Measurements from ENCODE around the gene ACTN1. TPM values are rescaled to one million over a fixed set of nuclear protein-coding genes. Genes with fewer than 3 reads are reported as not detected.

ACTN1 gene
- total RNA-seq, 4 donors from 2014 or later: 76.8 to 117 (median 94.0) TPM

DNA sequence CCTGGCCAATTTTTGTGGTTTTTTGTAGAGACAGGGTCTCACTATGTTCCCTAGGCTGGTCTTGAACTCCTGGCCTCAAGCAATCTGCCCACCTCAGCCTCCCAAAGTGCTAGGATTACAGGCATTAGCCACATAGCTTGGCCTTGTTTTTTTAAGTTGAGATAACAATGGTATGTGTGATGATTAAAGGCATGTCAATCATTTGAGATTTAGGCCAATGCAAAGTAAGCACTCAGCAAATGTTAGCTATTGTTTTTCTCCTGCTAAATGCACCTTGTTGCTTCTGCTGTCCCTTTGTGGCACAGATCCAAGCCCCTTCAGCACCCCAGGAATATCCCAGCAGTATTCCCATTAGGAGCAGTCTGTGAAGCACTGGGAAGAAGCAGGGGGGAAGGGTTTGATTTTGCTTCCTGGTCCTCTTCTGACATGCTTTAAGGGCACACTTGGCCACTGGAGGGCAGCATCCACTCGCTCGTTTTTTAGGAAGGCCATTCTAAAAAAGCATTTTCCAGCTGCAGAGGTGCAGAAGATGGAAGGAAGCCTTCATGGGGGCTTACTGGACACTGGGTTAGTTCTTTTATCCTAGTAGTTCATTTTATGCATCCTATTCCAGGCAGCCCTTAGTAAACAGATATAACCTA, 116.0 kb downstream of the ACTN1 start:
- H3K4me1 ChIP-seq: no peaks in the 10 kb centered on the region
- no peak for TF ChIP-seq EP300 (IDR thresholded peaks at IDR 0.05)
- TF ChIP-seq POLR2AphosphoS5 (IDR thresholded peaks at IDR 0.05): no peak
- TF ChIP-seq, protein P1, sequence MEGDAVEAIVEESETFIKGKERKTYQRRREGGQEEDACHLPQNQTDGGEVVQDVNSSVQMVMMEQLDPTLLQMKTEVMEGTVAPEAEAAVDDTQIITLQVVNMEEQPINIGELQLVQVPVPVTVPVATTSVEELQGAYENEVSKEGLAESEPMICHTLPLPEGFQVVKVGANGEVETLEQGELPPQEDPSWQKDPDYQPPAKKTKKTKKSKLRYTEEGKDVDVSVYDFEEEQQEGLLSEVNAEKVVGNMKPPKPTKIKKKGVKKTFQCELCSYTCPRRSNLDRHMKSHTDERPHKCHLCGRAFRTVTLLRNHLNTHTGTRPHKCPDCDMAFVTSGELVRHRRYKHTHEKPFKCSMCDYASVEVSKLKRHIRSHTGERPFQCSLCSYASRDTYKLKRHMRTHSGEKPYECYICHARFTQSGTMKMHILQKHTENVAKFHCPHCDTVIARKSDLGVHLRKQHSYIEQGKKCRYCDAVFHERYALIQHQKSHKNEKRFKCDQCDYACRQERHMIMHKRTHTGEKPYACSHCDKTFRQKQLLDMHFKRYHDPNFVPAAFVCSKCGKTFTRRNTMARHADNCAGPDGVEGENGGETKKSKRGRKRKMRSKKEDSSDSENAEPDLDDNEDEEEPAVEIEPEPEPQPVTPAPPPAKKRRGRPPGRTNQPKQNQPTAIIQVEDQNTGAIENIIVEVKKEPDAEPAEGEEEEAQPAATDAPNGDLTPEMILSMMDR (IDR thresholded peaks at IDR 0.05): peak; percentile 32 to 63
- TF ChIP-seq POLR2A (IDR thresholded peaks at IDR 0.05): no peak
- no peaks in the 10 kb centered on the region for H3K36me3 ChIP-seq
- DNase-seq (ENCODE audit: low spot score in 2 of 2): no peak
- no peak overlapping the region for H3K4me3 ChIP-seq
- no peaks in the 10 kb centered on the region for H3K9me3 ChIP-seq
- WGBS: 0% methylated on average over 2 of the region's 2 CpGs
- H3K27ac ChIP-seq: no peak overlapping the region
- no peaks in the 10 kb centered on the region for H3K27me3 ChIP-seq

- Histone ChIP-seq H3K36me3 (no peaks in the 10 kb centered on the region), H3K27me3 (no peaks in the 10 kb centered on the region), H3K9me3 (no peaks in the 10 kb centered on the region), H3K4me3 (no peak overlapping the region), H3K27ac (no peak overlapping the region), H3K4me1 (no peaks in the 10 kb centered on the region)
- no peak for DNase-seq (ENCODE audit: low spot score in 2 of 2)
- 98% methylated on average over 4 of the region's 5 CpGs for WGBS
- no peak for TF ChIP-seq EP300 (IDR thresholded peaks at IDR 0.05)
- no peak for TF ChIP-seq POLR2A (IDR thresholded peaks at IDR 0.05)
- no peak for TF ChIP-seq POLR2AphosphoS5 (IDR thresholded peaks at IDR 0.05)
- TF ChIP-seq, protein P1 (IDR thresholded peaks at IDR 0.05): no peak
Measured at GRCh38 chr14:68860771-68861170, 118.3 kb downstream of the ACTN1 start.

DNA sequence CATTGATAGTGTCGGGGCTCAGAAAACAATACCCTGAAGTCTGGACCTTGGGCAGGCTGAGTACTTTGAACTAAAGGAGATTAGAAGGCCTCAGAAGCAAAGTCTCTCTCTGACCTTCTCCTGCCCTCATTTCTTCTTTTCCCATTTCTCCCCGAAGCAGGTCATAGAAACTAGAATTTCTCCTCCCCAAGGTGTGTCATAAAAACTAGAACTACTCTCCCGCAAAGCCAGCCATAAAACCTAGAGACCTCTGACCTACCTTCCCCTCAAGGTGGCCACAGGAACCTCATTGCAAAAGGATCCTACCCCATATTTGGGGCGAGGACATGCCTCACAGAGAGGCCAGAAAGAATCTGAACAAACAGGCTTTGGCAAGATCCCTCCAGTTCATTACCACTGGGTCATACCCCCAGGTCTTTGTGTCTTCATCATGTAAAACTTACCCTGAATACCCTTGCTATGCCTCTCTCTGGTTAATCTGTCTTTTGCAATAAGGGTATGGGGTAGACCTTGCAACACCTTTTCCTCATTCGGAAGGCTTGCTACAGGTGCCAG, 121.5 kb downstream of the ACTN1 start:
- H3K4me3 ChIP-seq: no peak overlapping the region
- DNase-seq (ENCODE audit: low spot score in 2 of 2): no peak
- H3K4me1 ChIP-seq: no peaks in the 10 kb centered on the region
- 89% methylated on average over 5 of the region's 5 CpGs for WGBS
- no peak for TF ChIP-seq POLR2A (IDR thresholded peaks at IDR 0.05)
- TF ChIP-seq, protein P1 (IDR thresholded peaks at IDR 0.05): no peak
- TF ChIP-seq POLR2AphosphoS5 (IDR thresholded peaks at IDR 0.05): no peak
- TF ChIP-seq EP300 (IDR thresholded peaks at IDR 0.05): no peak
- no peaks in the 10 kb centered on the region for H3K36me3 ChIP-seq
- H3K9me3 ChIP-seq: no peaks in the 10 kb centered on the region
- H3K27ac ChIP-seq: no peak overlapping the region
- no peaks in the 10 kb centered on the region for H3K27me3 ChIP-seq

- H3K36me3 ChIP-seq: no peaks in the 10 kb centered on the region
- TF ChIP-seq POLR2AphosphoS5 (IDR thresholded peaks at IDR 0.05): no peak
- TF ChIP-seq, protein P1 (IDR thresholded peaks at IDR 0.05): no peak
- TF ChIP-seq EP300 (IDR thresholded peaks at IDR 0.05): no peak
- TF ChIP-seq POLR2A (IDR thresholded peaks at IDR 0.05): no peak
Measured at GRCh38 chr14:68856572-68856971, 122.5 kb downstream of the ACTN1 start.

GRCh38 chr14:68854421-68854820, 124.7 kb downstream of the ACTN1 start:
- Histone ChIP-seq H3K4me1 (no peaks in the 10 kb centered on the region), H3K27me3 (no peaks in the 10 kb centered on the region), H3K4me3 (no peak overlapping the region), H3K36me3 (no peaks in the 10 kb centered on the region), H3K9me3 (no peaks in the 10 kb centered on the region), H3K27ac (no peak overlapping the region)
- 92% methylated on average over 7 of the region's 7 CpGs for WGBS
- no peak for DNase-seq (ENCODE audit: low spot score in 2 of 2)
- no peak for TF ChIP-seq EP300 (IDR thresholded peaks at IDR 0.05)
- TF ChIP-seq, protein P1 (IDR thresholded peaks at IDR 0.05): no peak
- TF ChIP-seq POLR2A (IDR thresholded peaks at IDR 0.05): no peak
- no peak for TF ChIP-seq POLR2AphosphoS5 (IDR thresholded peaks at IDR 0.05)

More at GRCh38 chr14:68856572-68856971, 122.5 kb downstream of the ACTN1 start:
- Histone ChIP-seq H3K27me3 (no peaks in the 10 kb centered on the region), H3K9me3 (no peaks in the 10 kb centered on the region), H3K4me1 (no peaks in the 10 kb centered on the region), H3K4me3 (no peak overlapping the region), H3K27ac (no peak overlapping the region)
- no peak for DNase-seq (ENCODE audit: low spot score in 2 of 2)
- 72% methylated on average over 6 of the region's 6 CpGs for WGBS

All from suprapubic skin (tissue), 4 donors.